HuH-7.5 (cell line): Measurements from ENCODE around the gene BARX2.

Experiments
- DNase-seq: peaks from one replicate; pipeline ENCODE4 v3.0.0; 2011; ENCODE audit warnings: low spot score

Gene BARX2

DNA sequence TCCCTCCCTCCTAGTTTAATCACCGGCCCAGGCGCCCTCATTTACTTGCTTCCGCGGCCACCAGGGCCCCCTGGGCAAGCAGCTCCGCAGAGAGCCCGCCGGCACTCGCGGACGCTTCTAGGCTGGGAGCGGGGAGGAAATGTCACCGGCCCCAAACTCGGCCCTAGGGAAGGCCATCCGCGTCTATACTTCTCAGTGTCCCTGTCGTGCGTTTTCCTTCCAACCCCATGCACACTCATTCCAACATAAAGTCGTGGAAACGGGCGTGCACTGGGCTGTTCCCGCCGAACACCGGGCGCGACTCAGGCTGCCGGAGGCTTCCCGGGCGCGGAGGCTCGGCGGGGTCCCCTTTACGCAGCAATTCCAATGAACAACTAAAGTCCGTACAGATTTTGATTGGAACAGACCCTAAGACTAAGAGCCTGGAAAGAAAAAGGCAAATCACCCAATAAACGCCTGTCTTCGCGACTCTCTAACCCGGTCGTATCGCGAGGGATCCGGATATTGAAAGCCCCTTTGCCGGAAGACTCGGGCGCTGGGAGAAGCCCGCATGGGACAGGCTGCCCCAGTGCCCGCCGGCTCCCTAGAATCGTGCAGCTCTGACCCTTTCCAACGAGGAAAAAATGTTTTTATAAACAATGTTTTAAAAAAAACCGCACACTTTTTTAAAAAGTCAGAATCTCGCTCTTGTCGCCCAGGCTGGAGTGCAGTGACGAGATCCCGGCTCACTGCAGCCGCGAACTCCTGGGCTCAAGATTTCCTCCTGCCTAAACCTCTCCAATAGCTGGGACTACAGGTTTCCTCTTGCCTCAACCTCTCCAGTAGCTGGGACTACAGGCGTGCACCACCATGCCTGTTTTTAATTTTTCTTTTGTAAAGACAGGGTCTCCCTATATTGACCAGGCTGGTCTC lies 1.3 kb upstream of the BARX2 start:
- no peak for DNase-seq

GRCh38 chr11:129374993-129375750 lies 476 bp upstream of the BARX2 start:
- DNase-seq, result peak; percentile 37

- no peak for DNase-seq
Measured at GRCh38 chr11:129376658-129377341, 1.2 kb downstream of the BARX2 start.

GRCh38 chr11:129377739-129378138 lies 2.1 kb downstream of the BARX2 start:
- no peak for DNase-seq

- DNase-seq, result no peak
Measured at GRCh38 chr11:129380413-129380812, 4.8 kb downstream of the BARX2 start.

DNA sequence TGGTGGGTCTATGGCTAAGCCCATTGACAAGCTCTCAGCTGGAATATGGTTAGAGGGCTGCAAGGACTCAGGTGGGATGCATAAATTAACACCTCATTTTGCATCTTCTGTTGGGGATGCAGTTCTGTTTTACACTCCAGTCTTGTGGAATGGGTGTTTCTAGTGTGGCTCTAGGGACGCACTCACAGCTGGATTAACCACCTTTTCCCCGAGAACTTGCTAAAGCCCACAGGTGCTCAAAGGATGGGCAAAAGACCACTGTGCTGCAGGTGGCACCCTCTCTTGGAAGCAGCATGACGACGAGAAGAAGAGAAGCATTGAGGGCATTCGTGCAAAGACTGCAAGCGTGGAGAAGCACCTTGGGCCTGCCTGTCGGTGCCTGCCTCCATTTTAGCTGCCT lies 6.9 kb downstream of the BARX2 start:
- DNase-seq, result no peak

DNA sequence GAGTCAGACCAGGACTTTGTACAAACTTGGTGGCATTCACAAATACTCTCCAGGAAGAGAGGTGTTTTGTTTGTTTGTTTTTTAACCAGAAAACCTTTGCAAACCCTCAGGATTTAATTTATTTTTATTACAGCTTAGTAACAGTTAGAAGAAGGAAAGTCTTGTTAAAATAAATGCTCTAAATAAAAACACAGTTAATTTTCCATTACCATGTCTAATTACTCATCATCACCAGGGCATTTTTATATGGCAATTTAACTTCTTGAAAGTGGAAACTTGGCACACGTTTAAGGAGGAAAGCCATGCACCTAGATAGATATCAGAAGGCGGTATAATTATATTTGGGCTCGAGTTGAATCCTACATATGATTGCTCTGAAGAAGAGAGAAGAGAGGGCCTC lies 7.4 kb downstream of the BARX2 start:
- DNase-seq, result no peak

- no peak for DNase-seq
Measured at GRCh38 chr11:129383502-129383901, 7.9 kb downstream of the BARX2 start.

GRCh38 chr11:129384415-129384814 lies 8.8 kb downstream of the BARX2 start:
- no peak for DNase-seq

GRCh38 chr11:129385801-129386200 lies 10.2 kb downstream of the BARX2 start:
- DNase-seq, result no peak

- DNase-seq, result no peak
Measured at GRCh38 chr11:129386795-129387397, 11.2 kb downstream of the BARX2 start.

DNA sequence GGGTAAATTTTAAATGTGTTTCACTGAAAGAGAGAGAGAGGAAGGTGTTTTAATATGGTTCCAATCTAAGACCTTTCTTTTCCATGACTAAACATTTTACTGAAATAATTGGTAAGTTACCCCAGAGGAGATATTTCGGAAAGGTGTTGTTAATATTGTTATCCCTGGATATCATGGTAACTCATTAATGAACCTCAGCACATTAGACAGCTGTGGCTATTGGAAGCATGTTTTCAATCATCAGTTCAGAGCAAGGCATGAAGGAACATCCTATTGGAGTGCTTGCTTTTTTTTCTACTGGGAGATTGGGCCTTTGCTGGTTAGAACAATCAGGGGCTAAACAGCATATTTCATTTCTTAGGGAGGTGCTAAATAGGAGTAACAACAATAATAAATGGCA lies 11.8 kb downstream of the BARX2 start:
- no peak for DNase-seq

GRCh38 chr11:129388824-129389223 lies 13.2 kb downstream of the BARX2 start:
- no peak for DNase-seq

DNA sequence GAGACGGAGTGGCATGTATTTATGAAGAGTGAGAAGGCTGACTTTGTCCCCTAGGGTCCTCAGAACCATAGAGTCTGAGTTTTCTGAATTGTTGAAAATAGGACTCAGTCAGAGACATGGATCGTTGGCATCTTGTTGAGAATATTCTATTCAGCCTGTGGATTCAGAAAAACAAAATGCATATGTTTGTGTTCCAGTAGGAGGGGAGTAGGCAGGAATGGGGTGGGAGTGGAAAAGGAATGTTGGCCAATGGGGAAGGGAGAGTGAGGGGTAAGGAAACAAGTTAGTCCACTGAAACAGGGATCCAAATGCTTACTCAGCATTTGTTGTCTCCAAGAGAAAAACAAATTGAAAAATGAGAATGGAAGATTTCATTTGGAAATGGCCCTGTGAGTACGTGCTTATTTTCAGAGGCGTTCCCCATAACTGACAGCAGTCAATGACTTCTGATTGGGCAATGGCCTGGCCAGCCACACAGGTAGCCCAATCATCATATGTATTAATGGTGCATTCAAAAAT lies 14.7 kb downstream of the BARX2 start:
- no peak for DNase-seq

GRCh38 chr11:129391360-129391759 lies 15.7 kb downstream of the BARX2 start:
- DNase-seq, result no peak

GRCh38 chr11:129391821-129392220 lies 16.2 kb downstream of the BARX2 start:
- DNase-seq, result no peak

DNA sequence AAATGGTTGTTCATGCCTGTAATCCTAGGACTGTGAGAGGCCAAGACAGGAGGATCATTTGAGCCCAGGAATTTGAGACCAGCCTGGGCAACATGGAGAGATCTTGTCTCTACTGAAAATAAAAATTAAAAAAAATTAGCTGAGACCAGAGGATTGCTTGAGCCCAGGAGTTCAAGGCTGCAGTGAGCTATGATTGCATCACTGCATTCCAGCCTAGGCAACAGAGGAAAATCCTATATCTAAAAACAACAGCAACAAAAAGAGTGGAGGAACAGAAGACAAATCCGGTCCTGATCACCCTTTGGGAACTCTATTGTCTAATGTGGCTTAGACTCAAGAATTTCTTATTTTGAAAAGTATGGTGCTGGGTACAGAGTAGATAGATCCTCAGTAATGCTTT lies 17.3 kb downstream of the BARX2 start:
- DNase-seq, result no peak

DNA sequence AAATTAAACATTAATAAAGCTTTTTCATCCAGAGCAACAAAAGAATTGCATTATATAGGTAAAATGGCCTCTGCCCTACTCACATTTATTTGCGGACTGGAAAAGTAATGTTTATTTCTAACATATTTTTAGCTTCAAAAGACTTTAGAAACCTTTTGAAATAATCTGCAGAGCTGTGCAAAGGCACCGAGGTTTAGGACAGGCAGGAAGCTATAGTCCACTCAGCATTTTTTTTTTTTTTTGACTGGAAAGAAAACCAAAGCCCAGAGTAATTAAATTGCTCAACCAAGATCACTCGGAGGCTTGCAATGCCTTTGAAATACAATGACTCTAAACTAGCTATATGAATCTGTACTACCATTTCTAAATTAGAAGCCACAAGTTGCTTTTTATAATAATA lies 19.1 kb downstream of the BARX2 start:
- DNase-seq, result no peak

DNA sequence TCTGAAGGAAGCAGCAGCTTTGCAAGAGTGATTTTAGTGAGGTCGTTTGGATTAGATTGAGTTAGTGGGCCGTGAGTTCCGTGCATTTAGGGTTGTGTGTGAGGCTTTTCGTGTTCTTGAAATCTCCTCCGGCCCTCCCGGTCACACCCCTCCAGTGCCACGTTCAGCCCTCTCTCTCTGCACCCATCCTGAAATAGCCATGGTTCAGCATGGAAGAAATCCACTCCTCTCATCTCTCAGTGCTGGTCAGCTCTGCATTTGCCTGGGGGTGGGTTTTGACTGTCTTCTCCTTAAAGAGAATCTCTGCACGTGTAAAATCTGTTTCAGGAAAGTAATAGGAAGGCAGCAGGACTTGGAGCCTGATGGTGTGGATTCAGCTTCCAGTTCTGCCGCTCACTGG lies 19.8 kb downstream of the BARX2 start:
- no peak for DNase-seq

DNA sequence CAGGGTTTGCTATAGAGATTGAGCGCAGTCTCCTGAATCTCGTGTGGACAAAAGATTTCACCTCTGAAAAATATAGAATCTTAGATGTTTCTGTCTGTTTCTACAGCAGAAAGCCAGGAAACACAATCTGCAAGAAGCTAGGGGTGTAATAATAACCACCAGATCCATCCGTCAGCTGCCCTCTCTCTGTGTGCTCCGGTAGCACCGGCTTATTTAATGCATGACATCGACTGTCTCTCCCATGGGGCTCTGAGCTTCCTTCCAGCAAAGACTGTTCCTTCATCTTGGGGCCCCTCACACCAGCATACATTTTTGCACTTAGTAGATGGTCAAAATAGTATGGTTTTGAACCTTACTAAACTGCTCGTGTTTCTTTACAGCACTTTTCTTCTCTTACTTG lies 20.2 kb downstream of the BARX2 start:
- no peak for DNase-seq

- no peak for DNase-seq
Measured at GRCh38 chr11:129396454-129396853, 20.8 kb downstream of the BARX2 start.
